GM19467 (cell line): ENCODE measurements around the gene UMODL1.

ENCODE experiments used
- ATAC-seq: cut with Tn5 transposase; IDR thresholded peaks from one replicate; pipeline ENCODE4 v1.9.1; 2021; ENCODE audit warnings: mild to moderate bottlenecking, moderate library complexity; ENCODE audit not compliant: unreplicated experiment

The UMODL1 gene

GRCh38 chr21:42093186-42093585 lies 22.1 kb downstream of the UMODL1 start:
- no peak for ATAC-seq

GRCh38 chr21:42093991-42094421 lies 22.9 kb downstream of the UMODL1 start:
- ATAC-seq: no peak

DNA sequence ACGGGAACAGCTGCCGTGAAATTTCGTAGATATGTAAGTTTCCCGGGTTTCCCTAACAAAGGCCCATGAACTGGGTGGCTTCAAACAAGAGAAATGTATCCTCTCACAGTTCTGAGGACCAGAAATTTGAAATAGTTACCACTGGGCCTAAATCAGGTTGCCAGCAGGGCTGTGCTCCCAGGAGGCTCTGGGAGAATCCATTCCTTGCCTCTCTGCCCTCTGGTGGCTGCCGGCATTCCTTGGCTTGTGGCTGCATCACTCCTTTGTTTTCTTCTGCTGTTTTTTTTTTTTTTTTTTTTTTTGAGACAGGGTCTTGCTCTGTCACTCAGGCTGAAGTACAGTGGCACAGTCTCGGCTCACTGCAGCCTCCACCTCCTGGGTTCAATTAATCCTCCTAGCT lies 23.7 kb downstream of the UMODL1 start:
- no peak for ATAC-seq

DNA sequence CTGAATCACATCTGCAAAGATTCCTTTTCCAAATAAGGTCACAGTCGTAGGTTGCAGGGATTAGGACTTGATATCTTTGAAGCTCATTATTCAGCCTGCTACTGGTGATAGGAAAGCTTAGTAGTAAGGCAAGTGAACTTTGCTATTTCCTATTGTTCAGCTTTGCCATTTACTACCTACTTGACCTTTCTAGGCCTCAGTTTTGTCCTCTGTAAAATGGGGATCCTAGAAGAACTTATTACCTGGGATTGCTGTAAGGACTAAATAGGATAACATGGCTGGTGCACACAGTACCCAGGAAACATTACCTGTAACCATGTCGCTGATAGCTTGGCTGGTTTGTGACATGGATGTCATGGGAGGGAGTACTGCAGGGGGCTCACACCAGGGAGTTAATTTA lies 24.5 kb downstream of the UMODL1 start:
- ATAC-seq: no peak

DNA sequence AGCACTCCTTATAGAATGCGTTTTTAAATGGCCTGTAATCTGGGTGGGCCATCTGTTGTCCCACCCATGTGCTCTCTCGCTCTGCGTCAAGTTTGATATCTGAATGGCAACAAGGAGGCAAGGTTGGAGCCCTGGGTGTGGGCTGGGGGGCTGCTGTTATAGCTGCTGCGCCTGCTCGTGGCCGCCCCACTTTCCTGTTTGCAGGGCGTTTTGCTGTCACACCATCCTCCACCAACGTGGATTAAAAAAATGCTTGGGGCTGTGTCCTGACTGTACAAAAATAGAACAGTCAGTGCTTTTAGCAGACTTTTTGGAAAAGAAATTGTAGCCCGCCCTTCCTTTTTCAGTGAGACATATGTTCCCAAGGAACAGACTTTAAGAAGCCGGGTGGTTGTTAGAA lies 25.4 kb downstream of the UMODL1 start:
- no peak for ATAC-seq

- ATAC-seq: no peak
Measured at GRCh38 chr21:42097274-42097673, 26.2 kb downstream of the UMODL1 start.

- ATAC-seq: no peak
Measured at GRCh38 chr21:42097860-42098454, 26.8 kb downstream of the UMODL1 start.

- ATAC-seq: no peak
Measured at GRCh38 chr21:42098957-42099505, 27.9 kb downstream of the UMODL1 start.

DNA sequence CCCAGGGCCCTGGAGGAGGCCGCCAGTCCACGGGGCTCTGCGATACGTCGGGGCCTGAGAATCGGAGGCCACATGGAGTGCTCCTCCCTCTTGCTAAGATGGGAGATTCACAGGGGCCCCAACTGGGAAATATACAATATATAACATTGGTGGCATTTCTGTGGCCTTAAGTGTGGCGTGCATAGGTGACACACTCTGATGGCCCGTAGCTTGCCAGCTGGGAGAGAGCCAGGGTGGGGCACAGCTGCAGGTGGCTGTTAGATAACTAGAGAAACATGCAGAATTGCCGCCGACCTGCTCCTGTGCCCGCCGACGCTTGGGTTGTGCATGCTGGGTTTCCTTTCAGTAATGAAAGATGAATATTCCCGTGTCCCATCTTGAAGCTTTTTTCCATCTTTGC lies 30.1 kb downstream of the UMODL1 start:
- no peak for ATAC-seq

- ATAC-seq: no peak
Measured at GRCh38 chr21:42102076-42102475, 31.0 kb downstream of the UMODL1 start.

- no peak for ATAC-seq
Measured at GRCh38 chr21:42102526-42102925, 31.4 kb downstream of the UMODL1 start.

GRCh38 chr21:42102991-42103390 lies 31.9 kb downstream of the UMODL1 start:
- no peak for ATAC-seq

- no peak for ATAC-seq
Measured at GRCh38 chr21:42103843-42104242, 32.7 kb downstream of the UMODL1 start.

DNA sequence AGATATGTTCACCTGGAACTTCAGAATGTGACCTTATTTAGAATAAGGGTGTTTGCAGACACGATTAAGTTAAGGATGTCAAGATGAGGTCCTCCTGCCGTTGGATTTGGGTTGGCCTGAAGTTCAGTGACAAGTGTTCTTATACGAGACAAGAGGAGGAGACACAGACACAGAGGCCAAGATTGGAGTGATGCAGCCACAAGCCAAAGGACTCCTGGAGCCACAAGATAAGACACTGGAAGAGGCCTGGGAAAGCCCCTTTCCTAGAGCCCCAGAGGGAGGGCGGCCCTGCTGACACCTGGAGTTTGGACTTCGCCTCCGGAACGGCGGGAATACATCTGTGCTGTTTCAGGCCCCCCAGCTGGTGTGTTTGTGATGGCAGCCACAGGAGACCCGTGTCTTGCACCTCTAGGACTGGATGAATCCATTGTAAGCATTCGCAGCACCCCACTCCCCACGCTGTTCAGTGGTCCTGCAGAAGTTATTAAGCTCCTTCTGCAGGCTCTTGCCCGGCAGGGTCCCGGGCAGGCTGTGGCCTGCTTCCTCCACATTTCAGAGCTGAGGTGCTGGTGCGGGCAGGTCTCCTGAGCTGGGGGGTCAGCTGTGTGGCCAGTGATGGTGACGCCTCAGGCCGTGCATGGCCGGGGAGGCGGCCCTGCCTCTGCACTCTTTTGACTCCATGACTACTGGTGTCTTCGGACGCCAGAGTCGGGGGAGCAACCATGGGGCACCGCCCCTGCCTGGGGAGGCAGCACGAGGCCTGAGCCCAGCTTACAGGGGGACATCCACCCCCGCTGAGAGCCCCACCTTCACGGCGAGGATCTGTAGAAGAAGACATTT lies 34.6 kb downstream of the UMODL1 start:
- no peak for ATAC-seq

- no peak for ATAC-seq
Measured at GRCh38 chr21:42106425-42106824, 35.3 kb downstream of the UMODL1 start.

- ATAC-seq: no peak
Measured at GRCh38 chr21:42107177-42107880, 36.2 kb downstream of the UMODL1 start.

DNA sequence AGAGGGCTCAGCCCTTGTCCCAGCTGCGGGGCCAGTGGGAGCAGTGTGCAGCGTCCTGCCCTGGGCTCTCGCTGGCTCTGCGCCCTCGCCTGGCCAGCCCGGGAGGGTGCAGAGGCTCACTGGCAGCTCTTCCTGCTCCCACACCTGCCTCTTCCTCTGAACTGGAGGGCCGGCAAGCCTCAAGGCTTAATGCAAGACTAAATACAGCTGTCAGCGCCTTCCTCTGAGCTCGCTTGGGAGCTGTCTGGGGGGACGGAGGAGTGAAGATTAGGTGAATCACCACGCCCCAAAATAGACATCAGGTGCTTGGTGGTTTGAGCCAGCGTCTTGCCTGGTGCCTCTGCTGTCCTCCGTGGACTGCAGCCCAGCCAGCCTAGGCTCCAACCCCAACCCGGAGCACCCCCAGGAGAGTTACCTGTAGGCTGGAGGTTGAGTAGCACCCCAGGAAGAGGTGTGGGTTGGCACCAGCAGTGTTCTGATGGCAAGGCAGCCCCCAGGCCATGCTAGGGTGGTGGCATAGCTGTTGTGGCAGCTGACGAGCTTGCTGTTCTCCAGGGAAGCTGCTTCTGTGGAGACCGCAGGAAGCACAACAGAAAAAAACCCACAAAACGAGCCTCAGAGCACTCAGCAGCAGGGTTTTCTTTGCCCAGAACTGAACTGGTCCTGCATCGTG lies 36.9 kb downstream of the UMODL1 start:
- peak; percentile 87 for ATAC-seq

GRCh38 chr21:42108554-42109340 lies 37.6 kb downstream of the UMODL1 start:
- no peak for ATAC-seq

- ATAC-seq: no peak
Measured at GRCh38 chr21:42109473-42109872, 38.4 kb downstream of the UMODL1 start.

DNA sequence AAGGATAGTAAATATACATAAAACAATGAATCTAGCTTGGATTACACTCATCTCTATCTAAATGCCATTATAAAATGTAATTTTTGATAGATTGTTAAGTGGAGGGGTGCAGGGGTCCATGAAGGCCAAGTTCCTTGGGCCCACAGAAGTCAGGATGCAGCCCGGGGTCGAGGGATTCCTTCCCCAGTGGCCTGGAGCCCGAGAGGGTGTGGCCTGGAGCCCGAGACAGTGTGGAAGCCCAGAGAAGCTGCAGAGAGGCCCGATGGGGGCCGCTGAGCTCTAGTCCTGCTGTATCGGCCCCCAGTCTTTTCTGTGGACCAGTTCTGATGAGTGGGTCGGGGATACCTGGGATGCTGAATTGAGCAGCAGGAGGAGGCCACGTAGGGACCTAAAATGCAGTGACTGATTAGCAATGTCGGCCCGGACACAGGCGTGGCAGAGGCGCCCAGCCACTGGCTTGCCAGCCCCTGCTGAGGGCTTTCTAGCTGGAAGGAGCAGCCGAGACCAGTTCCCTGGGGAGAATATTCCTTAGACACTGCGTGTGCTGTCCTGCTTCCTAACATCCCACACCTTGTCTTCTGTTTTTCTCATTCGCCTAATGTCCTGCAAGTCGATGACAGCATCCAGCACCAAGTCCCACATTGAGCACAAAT lies 38.9 kb downstream of the UMODL1 start:
- no peak for ATAC-seq
